HG03521 (cell line): Measurements from ENCODE around the gene NOXA1.
A peak's percentile ranks its signal among the peaks of the same experiment; 100 is the strongest.
"Not testable (repeated sequence)": the region's sequence is repeated elsewhere in the genome, so short reads cannot be mapped to it uniquely, and the experiment has no call there.

Experiments
- ATAC-seq: cut with Tn5 transposase; IDR thresholded peaks from one replicate; pipeline ENCODE4 v1.9.1; 2021; ENCODE audit warnings: mild to moderate bottlenecking, moderate library complexity; ENCODE audit not compliant: unreplicated experiment

The NOXA1 gene

DNA sequence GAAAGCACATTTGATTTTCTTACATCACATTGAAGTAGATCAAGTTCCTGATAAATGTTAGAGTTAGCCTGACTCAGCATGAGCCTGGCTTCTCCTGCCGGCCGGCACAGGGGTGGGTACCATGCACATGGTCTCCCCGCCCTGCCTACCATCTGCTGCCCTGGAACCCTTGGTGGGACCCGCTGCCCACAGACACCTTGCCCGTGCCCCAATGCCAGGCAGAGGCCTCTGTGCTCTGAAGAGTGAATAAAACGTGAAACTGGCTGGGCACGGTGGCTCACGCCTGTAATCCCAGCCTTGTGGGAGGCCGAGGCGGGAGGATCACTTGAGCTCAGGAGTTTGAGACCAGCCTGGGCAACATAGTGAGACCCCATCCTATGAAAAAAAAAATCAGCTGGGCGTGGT is 17.5 kb upstream of the NOXA1 start:
- ATAC-seq: no peak

DNA sequence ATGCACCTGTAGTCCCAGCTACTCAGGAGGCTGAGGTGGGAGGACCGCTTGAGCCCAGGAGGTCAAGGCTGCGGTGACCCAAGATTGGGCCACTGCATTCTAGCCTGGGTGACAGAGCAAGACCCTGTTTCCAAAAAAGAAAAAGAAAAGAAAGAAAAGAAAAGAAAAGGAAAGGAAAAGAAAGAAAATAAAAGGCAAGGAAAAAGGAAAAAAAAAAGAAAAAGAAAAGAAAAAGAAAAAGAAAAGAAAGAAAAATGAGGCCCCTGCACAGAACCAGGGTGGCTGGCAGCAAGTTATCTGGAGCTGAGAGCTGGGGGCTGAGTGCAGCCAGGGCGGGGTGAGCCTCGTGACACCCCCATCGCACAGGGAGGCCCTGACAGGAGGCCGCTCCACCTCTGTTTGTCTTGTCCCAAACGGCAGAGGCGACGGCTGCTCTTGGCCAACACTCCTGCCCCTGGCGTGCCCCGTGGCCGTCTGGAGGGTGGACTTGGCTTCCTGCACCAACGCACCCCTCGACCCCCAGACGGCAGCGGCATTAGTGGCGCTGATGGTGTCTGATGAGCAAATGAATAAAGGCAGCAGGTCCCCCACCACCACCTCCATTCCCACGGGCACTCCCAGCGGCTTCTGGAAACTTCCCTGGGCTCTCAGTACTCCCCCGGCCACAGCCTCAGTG is 17.0 kb upstream of the NOXA1 start:
- ATAC-seq: no peak

DNA sequence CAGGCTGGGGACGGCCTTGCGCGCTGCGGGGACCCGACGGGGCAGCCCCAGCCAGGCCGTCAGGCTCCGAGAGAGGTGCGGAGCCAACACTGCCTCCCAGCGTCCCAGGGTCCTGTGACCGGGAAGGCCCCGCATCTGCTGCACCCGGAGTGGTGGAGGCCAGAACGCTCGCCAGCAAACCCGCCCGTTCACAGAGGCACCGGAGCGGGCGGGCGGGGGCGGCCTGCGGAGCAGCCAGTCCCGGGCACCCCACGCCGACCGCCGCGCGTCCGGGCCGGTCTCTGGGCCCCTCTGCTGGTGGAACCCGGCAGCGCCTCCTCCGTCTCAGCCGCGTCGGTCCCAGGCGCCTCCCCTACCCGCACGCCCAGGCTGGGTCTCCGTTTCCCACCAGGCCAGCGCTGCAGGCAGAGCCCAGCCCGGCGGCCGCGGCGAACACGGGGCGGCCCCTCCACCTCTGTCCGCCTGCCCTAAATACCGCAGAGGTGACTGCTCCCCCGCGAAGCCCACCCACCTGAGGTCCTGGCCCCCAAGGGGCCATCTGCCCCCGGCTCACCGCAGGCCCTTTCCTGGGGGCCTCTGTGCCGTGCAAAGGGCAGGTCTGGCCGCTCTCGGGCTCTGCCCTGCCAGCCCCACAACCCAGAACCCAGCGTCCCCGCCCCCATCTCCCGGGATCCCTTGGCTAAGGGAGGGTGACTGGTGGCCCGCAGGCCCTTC is 16.2 kb upstream of the NOXA1 start:
- no peak for ATAC-seq

DNA sequence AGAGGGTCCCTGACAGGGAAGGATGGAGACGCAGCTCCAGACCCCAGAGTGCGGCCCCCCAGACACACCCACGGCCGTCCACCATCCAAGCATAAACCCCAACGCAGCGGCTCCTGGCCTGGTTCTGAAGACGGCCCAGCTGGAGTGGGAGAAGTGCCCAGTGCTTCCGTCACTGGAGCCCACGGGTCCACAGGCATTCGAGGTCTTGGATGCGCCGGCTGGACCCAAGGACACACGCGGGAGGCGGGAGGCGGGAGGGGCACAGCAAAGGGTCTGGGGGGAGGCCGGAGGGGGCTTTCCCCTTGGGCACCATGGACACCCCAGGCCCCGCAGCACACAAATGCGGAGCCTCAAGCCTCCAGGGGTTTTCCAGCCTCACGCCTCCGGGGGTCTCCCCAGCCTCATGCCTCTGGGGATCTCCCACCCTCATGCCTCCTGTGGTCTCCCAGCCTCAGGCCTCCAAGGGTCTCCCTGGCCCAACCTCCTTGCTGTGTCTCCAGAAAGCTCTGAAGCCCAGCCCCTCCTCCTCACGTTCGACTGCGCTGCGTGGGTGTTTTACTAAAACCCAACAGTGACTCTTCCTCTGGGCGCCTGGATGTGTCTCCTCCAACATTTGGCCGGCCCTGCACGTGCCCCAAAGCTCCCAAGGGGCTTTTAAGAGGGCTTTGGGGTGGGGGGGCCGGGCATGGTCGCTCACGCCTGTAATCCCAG is 15.4 kb upstream of the NOXA1 start:
- no peak for ATAC-seq

DNA sequence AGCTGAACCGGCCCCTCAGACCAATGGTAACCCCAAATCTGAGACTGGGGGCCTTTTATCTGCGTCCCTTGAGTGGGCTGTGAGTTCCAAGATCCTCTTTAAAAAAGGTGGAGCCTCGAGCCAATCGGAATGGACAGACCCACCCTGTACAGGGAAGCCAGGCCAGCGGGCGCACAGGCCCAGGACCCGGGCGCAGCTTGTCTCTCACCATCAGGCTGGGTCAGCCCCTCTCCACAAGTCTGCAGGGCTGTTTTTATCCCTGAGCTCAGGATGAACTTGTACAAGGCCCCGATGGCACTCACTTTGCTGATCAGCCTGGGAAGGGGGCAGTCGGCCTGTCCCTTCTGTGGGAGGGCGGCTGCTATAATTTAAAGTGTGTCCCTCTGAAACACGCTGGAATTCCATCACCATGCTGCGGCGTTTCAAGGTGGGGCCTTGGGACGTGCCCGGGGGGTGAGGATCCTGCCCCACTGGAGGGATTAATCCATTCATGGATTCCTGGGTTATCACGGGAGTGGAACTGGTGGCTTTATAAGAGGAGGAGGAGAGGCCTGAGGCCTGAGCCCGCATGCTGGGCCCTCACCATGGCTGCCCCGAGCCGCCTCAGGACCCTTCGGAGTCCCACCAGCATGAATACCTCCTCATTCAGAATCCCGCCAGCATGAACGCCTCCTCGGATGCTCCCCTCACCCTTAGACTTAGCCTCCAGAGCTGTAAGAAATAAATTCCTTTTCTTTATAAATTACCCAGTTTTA is 14.4 kb upstream of the NOXA1 start:
- ATAC-seq: no peak

DNA sequence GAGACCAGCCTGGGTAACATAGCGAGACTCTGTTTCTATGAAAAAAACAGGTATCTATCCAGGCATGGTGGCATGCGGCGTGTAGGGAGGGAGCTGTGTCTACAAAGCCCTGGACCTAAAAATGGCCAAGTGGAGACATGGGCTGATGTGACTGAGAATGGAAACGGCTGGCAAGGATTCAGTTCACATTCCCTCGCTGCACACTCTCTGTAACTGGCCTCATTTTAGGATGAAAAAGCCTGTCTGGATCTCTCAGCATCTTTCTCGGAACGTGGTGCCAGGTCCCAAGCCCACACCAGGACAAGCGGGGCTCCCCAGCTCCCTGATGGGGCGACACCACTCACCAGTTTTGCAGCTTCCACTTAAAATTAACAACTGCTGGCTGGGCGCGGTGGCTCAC is 13.7 kb upstream of the NOXA1 start:
- no peak for ATAC-seq

DNA sequence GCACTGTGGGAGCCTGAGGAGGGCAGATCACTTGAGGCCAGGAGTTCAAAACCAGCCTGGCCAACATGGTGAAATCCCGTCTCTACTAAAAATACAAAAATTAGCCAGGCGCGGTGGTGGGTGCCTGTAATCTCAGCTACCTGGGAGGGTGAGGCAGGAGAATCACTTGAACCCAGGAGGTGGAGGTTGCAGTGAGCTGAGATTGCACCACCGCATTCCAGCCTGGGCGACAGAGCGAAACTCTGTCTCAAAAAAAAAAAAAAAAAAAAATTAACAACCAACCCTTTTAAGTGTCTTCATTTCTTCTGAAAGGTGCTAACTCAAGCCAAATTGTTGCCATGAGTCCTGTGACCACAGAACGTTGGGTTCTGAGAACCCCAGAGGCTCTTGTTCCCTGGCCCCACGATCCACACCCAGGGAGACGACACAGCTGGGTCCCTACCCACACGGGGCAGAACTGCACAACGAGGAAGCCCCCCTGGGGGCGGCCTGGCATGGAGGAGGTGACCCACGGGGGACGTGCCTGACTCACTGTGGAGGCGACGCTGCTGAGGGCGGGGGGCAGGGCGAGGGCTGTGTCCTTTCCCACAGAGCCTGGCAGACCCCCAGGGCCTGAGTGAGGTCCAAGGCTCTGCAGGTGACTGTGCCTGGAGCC is 12.8 kb upstream of the NOXA1 start:
- not testable (repeated sequence) for ATAC-seq

DNA sequence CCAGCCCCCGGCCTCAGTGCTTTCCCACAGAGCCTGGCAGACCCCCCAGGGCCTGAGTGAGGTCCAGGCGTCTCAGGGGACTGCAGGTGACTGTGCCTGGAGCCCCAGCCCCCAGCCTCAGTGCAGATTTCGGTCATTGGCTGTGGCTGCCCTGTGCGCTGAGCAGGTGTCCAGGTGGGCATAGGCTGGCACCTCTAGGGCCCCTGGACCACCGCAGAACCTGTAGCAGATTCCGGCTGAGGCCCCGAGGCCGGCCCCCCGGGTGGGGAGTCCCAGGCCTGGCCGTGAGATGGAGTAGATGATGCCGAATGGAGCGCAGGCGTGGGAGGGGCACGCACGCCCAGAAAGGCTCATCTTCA is 12.3 kb upstream of the NOXA1 start:
- no peak for ATAC-seq

DNA sequence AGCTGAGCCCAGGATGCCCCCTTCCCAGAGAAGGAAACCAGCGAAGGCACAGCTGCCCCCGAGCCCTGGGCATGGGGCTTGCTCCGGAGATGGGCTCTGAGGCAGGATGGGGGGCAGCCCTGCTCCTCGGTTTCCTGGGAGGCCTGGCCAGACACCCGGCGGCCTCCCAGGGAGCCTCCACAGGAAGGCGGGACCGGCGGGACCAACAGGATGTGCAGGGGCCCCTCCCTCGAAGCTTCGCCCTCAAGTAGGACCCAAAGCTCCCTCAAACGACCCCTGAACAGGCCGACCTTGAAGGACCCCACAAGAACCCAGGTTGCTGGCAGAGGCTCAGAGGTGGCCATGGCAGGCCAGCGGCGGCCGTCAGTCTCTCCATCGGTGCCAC is 11.9 kb upstream of the NOXA1 start:
- ATAC-seq: no peak

DNA sequence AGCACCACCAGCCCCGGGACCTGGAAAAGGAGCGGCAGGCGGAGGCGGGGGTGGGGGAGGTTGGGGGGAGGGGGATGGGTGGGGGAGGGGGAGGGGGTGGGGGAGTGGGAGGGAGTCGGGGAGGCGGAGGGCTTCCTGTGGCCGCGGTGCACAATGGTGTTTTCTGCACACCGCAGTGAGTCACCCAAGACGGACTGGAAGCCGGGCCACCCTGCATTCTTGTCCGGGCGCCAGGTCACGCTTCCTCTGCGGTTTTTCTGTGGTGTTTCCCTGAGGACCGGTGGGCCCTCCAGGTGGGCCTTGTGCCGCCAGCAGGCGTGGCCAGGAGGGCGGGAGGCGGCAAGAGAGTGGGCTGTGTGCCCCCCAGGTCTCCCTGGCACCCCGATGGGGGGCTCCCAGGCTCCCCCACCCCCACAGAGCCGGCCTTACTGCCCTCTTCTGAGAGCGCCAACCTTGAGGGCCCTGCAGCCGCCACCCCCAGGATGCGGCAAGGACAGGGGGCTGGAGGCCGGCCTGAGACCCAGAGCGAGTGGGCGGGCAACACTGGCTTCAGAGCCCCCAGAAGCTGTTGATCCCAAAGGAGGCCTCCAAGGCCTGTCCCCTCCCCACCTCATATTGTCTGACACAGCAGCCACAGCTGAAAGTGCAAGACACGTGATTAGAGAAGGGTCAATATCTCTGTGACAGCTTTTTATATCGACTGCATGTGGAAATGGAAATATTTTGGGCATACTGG is 11.4 kb upstream of the NOXA1 start:
- no peak for ATAC-seq

DNA sequence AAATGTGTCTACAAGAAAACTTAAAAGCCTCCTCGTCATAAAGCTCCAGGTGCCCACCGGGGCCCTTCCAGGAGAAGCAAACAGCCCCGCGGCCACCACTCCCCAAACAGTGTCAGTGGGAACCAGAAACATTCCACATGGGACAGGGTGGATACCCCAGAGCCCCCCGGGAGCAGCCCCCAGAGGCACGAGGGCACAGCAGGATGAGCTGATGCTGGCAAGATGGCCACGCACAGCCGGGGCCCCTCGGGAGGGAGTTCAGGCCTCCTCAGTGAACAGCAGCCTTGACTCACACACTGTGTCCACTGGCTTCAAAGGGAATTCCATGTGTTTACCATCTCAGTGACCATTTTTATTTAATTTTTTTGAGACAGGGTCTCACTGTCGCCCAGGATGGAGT is 10.8 kb upstream of the NOXA1 start:
- ATAC-seq: no peak

DNA sequence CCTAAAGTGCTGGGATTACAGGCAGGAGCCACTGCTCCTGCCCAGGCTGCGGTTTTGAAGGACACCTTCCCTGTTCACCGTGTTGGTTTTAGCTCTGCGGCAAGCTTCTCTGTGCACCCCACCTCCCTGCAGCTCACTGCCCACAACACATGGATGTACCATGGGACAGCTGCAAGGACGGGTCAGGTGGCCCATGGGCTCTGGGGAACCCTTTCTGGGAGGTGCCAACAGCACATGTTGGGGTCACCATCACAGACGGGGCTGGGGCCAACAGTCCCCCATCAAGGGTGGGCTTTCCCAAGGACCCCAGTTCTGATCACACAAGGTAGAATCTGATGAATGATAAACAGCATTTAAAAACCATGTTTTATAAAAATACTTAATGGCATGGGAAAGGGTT is 7.7 kb upstream of the NOXA1 start:
- no peak for ATAC-seq

DNA sequence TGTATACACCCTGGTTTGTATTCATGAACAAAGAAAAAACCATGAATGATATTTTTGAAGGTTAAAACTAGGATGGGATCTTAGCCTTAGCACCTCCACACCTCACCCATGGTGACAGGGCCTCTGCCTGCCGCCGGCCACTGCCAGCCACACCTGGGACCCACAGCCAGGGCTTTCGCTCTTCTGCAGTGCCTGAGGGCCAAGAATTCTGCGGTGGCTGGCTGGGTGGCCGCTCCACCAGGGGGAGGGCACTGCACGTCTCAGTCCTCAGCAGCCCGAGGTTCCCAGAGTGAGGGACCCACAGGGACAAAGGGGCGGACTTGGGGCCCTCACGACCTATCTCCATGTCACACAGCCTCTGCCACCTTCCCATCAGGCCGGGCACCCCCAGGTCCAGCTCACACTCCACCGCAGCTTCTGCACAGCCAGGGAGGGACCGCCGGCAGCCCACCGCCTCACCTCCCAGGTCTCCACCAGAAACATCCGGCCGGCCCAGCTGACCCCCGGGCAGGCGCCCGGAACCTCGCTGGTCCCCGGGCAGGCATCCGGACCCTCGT is 7.1 kb upstream of the NOXA1 start:
- ATAC-seq: no peak

DNA sequence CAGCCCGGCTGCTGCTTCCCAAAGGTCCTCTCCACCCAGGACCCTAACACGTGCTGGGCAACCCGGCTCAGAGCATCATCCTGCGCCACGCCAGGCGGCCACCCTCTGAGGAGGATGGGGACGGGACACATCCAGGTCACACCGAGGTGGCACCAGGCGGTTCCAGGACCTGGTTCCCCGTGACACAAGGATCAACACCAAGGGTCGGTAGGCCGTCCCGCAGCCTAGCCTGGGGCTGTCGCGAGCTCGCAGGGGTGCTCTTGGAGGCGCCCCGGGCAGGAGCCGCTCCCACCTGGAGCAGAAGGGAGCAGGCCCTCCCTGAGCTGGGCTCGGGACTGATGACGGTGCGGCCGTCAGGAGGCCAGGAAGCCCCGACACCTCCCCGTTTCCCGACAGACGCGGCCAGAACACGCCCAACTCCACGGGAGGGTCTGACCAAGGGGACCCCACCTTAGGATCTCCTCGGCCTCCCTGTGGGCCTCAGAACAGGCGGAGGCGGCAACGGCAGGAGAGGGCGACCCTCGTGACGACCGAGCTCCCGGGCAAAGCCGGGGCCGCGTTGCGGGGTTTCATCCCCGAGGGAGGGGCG is 6.5 kb upstream of the NOXA1 start:
- no peak for ATAC-seq

DNA sequence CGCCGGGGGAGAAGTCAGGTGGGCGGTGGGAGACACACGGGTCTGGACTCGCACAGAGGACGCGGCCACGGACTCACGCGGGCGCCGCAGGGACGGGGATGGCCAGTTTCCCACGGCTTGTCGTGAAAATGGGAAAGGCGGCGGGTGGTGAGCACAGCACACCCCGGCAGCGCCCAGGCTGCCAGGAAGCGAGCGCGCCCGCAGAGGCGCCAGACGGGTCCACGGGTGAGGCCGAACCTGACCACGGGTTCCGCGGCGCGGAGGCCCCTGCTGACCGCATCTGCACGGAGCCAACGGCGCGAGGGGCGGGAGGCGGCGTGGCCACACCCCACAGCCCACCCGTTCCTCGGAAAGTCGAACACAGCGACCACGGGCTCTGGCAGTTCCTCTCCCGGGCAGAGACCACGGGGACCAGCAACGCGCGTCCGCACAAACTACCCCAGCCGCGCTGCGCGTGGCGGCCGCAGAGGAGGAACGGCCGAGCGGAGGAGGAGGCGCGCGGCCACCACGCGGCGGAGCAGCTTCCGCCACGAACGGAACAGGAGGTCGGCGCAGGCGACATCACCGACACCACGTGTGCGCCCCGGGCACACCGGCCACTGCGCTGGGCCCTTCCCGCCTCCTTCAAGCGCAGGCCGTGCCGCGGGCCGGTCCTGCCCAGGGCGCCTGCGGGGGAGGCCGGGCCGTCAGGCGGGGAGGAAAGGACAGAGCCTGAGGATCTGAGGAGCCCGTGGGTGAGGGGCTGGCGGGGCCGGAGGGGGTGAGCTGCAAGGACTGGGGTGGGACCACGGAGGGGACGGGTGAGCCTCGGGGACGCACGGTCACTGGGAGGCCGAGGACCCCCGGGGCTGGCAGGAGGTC is 5.8 kb upstream of the NOXA1 start:
- no peak for ATAC-seq

DNA sequence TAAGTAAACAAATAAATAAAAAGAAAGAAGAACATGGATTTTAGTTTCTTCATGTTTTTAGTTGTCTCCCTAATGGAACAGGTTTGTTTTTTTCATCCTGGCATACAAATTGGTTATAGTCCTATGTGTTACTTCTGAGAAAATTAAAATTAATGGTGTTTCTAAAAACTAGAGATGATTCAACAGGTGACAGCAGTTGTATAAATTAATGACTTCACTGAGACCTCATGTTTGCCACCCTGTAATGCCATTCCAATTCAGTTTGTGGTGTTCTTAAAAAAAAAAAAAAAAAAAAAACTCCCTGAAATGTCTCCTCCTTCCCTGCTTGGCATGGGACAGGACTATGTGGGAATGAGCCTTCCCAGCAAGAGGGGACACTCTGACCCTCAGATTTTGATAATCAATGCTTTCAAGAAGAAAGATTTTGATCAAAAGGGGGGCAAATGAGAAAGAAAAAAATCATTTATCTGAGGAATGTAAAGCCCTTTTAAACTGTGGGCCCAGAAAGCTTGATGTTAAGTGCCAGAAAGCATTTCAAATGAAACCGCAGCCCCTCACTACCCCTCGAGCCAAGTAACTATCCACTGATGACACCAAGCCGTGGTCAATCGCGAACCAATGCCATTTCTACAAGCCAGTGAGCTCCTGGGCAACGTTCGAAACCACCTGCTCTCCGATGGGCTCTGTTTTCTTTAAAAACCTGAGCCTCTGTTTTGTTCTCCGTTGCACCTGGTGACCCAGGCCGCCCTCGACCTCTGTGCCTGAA is 1.2 kb upstream of the NOXA1 start:
- no peak for ATAC-seq

DNA sequence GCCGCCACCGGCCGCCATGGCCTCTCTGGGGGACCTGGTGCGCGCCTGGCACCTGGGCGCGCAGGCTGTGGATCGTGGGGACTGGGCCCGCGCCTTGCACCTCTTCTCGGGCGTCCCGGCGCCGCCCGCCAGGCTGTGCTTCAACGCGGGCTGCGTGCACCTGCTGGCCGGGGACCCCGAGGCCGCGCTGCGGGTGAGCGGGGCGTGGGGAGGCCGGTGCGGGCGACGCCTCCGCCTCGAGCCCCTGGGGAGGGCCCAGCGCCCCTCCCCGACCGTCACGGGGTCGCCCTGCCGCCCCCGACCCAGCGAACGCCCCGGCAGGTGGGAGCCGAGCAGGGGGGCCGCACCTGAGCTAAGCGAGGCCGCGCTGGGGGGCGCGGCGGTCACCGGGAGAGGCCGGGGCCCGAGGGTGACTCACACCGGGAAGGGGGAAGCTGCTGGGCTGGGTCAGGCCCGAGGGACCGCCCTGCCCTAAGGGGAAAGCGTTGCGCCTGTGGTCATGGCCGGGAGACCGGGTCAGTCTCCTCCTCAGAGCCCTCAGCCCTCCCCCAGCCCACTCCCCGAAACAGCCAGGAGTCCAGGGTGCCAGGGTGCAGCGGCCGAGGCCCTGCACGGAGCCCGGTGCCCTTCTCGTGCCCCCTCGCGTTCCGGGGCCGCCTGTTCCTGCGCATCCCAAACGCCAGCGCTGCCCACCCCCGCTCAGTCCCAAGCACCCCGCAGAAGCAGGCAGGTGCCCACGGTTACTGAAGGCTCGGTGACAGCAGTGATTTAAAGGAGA is 510 bp downstream of the NOXA1 start:
- ATAC-seq: peak; percentile 27
